ENCODE results near the gene KRTAP5-3. TPM values are rescaled to one million over a fixed set of nuclear protein-coding genes. Genes with fewer than 3 reads are reported as not detected.

Gene KRTAP5-3
- total and polyA plus RNA-seq, 2 of the 8 experiments (the other 6 are each of a cell fraction or from before 2014, with no cell fraction given): not detected

DNA sequence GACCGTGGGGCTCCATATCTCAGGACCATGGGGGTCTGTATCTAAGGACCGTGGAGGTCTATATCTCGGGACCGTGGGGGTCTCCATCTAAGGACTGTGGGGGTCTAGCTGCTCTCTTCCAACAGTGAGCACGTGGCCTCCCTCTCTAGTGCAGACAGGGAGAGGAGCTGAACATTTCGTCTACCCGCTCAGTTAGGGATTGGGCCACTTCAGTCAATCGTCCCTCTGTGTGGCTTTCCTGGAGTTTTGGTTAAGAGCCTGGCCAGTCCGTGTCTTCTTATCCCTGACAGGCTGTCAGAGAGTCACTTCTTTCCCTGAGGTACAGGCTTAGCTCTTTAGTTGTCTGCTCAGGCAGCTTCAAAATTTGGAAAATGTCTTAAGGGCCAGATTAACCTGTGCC, 26.3 kb downstream of the KRTAP5-3 start:
- Histone ChIP-seq H2AFZ (ENCODE audit: low read length) (no peak overlapping the region), H3K27ac (ENCODE audit: low read depth, low read length) (no peak overlapping the region), H3K4ac (replicated peaks; ENCODE audit: insufficient read length, low read depth, low read length) (no peak overlapping the region), H3K27me3 (replicated peaks in 1 of 4; ENCODE audit: control insufficient read depth in 3 of 4, extremely low read depth in 1 of 4, insufficient read depth in 3 of 4, low read length in 3 of 4) (no peaks in the 10 kb centered on the region; a peak in 3 of 7 replicates), H3K4me1 (replicated peaks in 1 of 4; ENCODE audit: control insufficient read depth in 3 of 4, insufficient read depth in 4 of 4, low read length in 3 of 4) (no peaks in the 10 kb centered on the region; a peak in 1 of 7 replicates), H3K79me1 (ENCODE audit: low read depth, low read length) (no peaks in the 10 kb centered on the region), H3K14ac (ENCODE audit: insufficient read length) (no peak overlapping the region), H3K36me3 (ENCODE audit: control insufficient read depth in 2 of 4, insufficient read depth in 4 of 4, low read length in 3 of 4) (no peaks in the 10 kb centered on the region), H3K56ac (replicated peaks; ENCODE audit: insufficient read length, low read depth, low read length) (no peak overlapping the region), H4K8ac (ENCODE audit: extremely low read depth, insufficient read depth, low read length) (no peak overlapping the region), H3K9me3 (ENCODE audit: insufficient read depth in 2 of 2, low read depth in 1 of 2, low read length in 1 of 2) (peaks cover 0 to 6% of the 10 kb centered on the region in 2 experiments; a peak in 2 of 4 replicates), H3K18ac (ENCODE audit: extremely low read depth, low read length) (no peak overlapping the region), H4K91ac (replicated peaks; ENCODE audit: insufficient read length, low read length) (no peak overlapping the region), H3K9ac (replicated peaks in 1 of 4; ENCODE audit: extremely low read depth in 1 of 4, low read depth in 3 of 4, low read length in 3 of 4) (no peak overlapping the region), H2BK15ac (ENCODE audit: low read length) (no peak overlapping the region), H3K23ac (ENCODE audit: insufficient read length) (no peak overlapping the region), H3K79me2 (ENCODE audit: control insufficient read depth in 1 of 2, insufficient read depth in 2 of 2, low read length in 2 of 2) (no peaks in the 10 kb centered on the region), H2BK120ac (replicated peaks; ENCODE audit: low read depth, low read length) (no peak overlapping the region), H2BK20ac (ENCODE audit: low read length) (no peak overlapping the region), H3K23me2 (ENCODE audit: low read depth, low read length) (no peaks in the 10 kb centered on the region; the same call in 1 of the 2 replicates), H2AK5ac (ENCODE audit: low read depth, low read length) (0 out of 2 replicates have a peak overlapping the region, but pooled peaks have one; percentile 24), H4K20me1 (replicated peaks in 1 of 2; ENCODE audit: control insufficient read depth in 1 of 2, insufficient read depth in 2 of 2, low read length in 2 of 2) (no peaks in the 10 kb centered on the region), H3K4me2 (ENCODE audit: insufficient read depth in 1 of 2, low read depth in 2 of 2, low read length in 2 of 2) (no peak overlapping the region), H3K4me3 (ENCODE audit: extremely low read depth in 1 of 4, insufficient read depth in 2 of 4, low read depth in 3 of 4, low read length in 4 of 4) (no peak overlapping the region), H2BK12ac (ENCODE audit: low read depth, low read length) (no peak overlapping the region), H2BK5ac (ENCODE audit: low read depth, low read length) (no peak overlapping the region), H4K5ac (ENCODE audit: insufficient read length, low read depth, low read length) (no peak overlapping the region)
- ChIA-PET CTCF (ENCODE audit: partially characterized antibody) (interaction anchor here (0.9 to 1.9 kb wide), 3 partner anchors 14 to 58 kb away, joined by 3 to 9 read pairs (median 6); no protein-coding TSS in a partner anchor), POLR2A (ENCODE audit: partially characterized antibody) (interaction anchor here (0.9 kb wide), 1 partner anchor 34 kb away, joined by 3 read pairs; no protein-coding TSS in a partner anchor)
- WGBS, 2 experiments (ENCODE audit: extremely low coverage in 1 of 2, insufficient coverage in 1 of 2, insufficient read length in 1 of 2, insufficient replicate concordance in 2 of 2, low coverage in 1 of 2, low lambda C conversion rate in 2 of 2, missing lambda C conversion rate in 1 of 2): 92% methylated on average over 9 of the region's 9 CpGs; no CpG with 5 or more reads in 1 of the 2 experiments
- TF ChIP-seq SP2 (IDR thresholded peaks at IDR 0.05; ENCODE audit: low read length) (no peak), SP1 (IDR thresholded peaks at IDR 0.05; ENCODE audit: low read depth, low read length) (no peak), TCF12 (IDR thresholded peaks at IDR 0.05; ENCODE audit: low read depth, low read length) (no peak), SP4 (IDR thresholded peaks at IDR 0.05; ENCODE audit: low read length) (no peak), POLR2AphosphoS5 (IDR thresholded peaks at IDR 0.05; ENCODE audit: low read depth, low read length) (no peak), BRCA1 (IDR thresholded peaks at IDR 0.05; ENCODE audit: low read depth, low read length) (no peak), HDAC6 (IDR thresholded peaks at IDR 0.05; ENCODE audit: low read depth, low read length) (no peak)
- DNase-seq (ENCODE audit: low read depth in 1 of 2, low spot score in 2 of 2): no peak
- no peak for FAIRE-seq

All from H1 (cell line).